ENCODE results near the gene RAB18. TPM values are rescaled to one million over a fixed set of nuclear protein-coding genes. Genes with fewer than 3 reads are reported as not detected.

Gene RAB18
- total and polyA plus RNA-seq, 2 of the 8 experiments (the other 6 are each of a cell fraction or from before 2014, with no cell fraction given), result 14.7 to 69.7 TPM

DNA sequence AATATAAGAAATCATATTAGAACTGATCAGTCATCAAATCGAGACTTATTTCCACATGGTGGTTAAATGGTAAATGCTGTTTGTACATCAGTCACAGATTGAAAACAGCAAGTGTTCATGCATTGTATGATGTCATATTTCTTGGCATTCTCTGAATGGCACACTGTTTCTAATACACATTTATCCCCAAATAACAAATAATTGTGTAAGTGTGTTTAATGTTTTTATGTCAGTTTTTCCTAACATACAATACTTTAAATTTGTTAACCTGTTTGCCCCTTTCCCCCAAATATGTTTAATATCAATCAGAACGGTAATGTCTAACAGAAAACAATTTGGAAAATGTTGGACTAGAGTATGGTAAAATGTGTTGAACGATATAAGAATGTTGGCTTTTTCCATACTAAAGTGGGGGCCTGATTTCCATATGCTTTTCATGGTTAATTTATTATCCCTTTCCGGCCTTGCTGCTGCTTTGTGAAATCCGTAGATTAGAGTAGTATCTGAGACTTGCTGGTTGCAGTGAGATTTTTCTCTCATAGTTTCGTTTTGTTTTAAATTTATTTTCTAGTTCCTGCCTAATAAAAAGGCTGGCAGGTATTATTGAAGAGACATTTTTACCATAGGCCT lies 23.7 kb downstream of the RAB18 start:
- POLR2A ChIA-PET (ENCODE audit: partially characterized antibody), result no interaction called here
- Histone ChIP-seq H2BK15ac (ENCODE audit: low read length) (no peak overlapping the region), H3K4ac (replicated peaks; ENCODE audit: insufficient read length, low read depth, low read length) (no peak overlapping the region), H3K9me3 (ENCODE audit: insufficient read depth in 2 of 2, low read depth in 1 of 2, low read length in 1 of 2) (no peaks in the 10 kb centered on the region), H3K23ac (ENCODE audit: insufficient read length) (no peak overlapping the region), H2BK12ac (ENCODE audit: low read depth, low read length) (no peak overlapping the region), H2BK120ac (replicated peaks; ENCODE audit: low read depth, low read length) (no peak overlapping the region), H3K27me3 (replicated peaks in 1 of 4; ENCODE audit: control insufficient read depth in 3 of 4, extremely low read depth in 1 of 4, insufficient read depth in 3 of 4, low read length in 3 of 4) (no peaks in the 10 kb centered on the region), H2AFZ (ENCODE audit: low read length) (no peak overlapping the region), H2BK5ac (ENCODE audit: low read depth, low read length) (no peak overlapping the region), H4K91ac (replicated peaks; ENCODE audit: insufficient read length, low read length) (no peak overlapping the region), H3K4me3 (ENCODE audit: extremely low read depth in 1 of 4, insufficient read depth in 2 of 4, low read depth in 3 of 4, low read length in 4 of 4) (no peak overlapping the region), H3K4me2 (ENCODE audit: insufficient read depth in 1 of 2, low read depth in 2 of 2, low read length in 2 of 2) (no peak overlapping the region), H4K20me1 (replicated peaks in 1 of 2; ENCODE audit: control insufficient read depth in 1 of 2, insufficient read depth in 2 of 2, low read length in 2 of 2) (no peaks in the 10 kb centered on the region), H3K14ac (ENCODE audit: insufficient read length) (no peak overlapping the region), H4K8ac (ENCODE audit: extremely low read depth, insufficient read depth, low read length) (no peak overlapping the region), H2AK5ac (ENCODE audit: low read depth, low read length) (no peak overlapping the region), H3K23me2 (ENCODE audit: low read depth, low read length) (no peaks in the 10 kb centered on the region), H4K5ac (ENCODE audit: insufficient read length, low read depth, low read length) (no peak overlapping the region), H3K18ac (ENCODE audit: extremely low read depth, low read length) (no peak overlapping the region), H3K56ac (replicated peaks; ENCODE audit: insufficient read length, low read depth, low read length) (no peak overlapping the region), H3K4me1 (replicated peaks in 1 of 4; ENCODE audit: control insufficient read depth in 3 of 4, insufficient read depth in 4 of 4, low read length in 3 of 4) (peaks cover 0 to 3% (median 0%) of the 10 kb centered on the region in 4 experiments; a peak in 1 of 7 replicates), H3K79me1 (ENCODE audit: low read depth, low read length) (no peaks in the 10 kb centered on the region; the same call in 1 of the 2 replicates), H3K79me2 (ENCODE audit: control insufficient read depth in 1 of 2, insufficient read depth in 2 of 2, low read length in 2 of 2) (peaks cover 0 to 15% of the 10 kb centered on the region in 2 experiments; a peak in 1 of 4 replicates), H3K36me3 (ENCODE audit: control insufficient read depth in 2 of 4, insufficient read depth in 4 of 4, low read length in 3 of 4) (no peaks in the 10 kb centered on the region), H3K27ac (ENCODE audit: low read depth, low read length) (no peak overlapping the region), H2BK20ac (ENCODE audit: low read length) (no peak overlapping the region), H3K9ac (replicated peaks in 1 of 4; ENCODE audit: extremely low read depth in 1 of 4, low read depth in 3 of 4, low read length in 3 of 4) (no peak overlapping the region)
- no peak for FAIRE-seq
- DNase-seq (ENCODE audit: low read depth in 1 of 2, low spot score in 2 of 2), result no peak
- TF ChIP-seq GTF2F1 (IDR thresholded peaks at IDR 0.05; ENCODE audit: borderline replicate concordance, low read depth, low read length) (no peak), CTBP2 (IDR thresholded peaks at IDR 0.05; ENCODE audit: borderline replicate concordance, insufficient read depth, insufficient read length, low read length) (no peak), NRF1 (IDR thresholded peaks at IDR 0.05; ENCODE audit: low read depth, low read length) (no peak), FOSL1 (IDR thresholded peaks at IDR 0.05; ENCODE audit: insufficient read depth, low read depth, low read length) (no peak), EP300 (IDR thresholded peaks at IDR 0.05; ENCODE audit: borderline replicate concordance in 1 of 2, low read depth in 2 of 2, low read length in 2 of 2) (no peak), PHF8 (conservative IDR thresholded peaks at IDR 0.05; ENCODE audit: low read depth, low read length) (no peak), CBX8 (IDR thresholded peaks at IDR 0.05; ENCODE audit: borderline replicate concordance, low read depth, low read length) (no peak)
- CTCF ChIA-PET (ENCODE audit: partially characterized antibody), result interaction anchor here (1.3 kb wide), 1 partner anchor 14 kb away, joined by 3 read pairs; no protein-coding TSS in a partner anchor
- WGBS, 2 experiments (ENCODE audit: extremely low coverage in 1 of 2, insufficient coverage in 1 of 2, insufficient read length in 1 of 2, insufficient replicate concordance in 2 of 2, low coverage in 1 of 2, low lambda C conversion rate in 2 of 2, missing lambda C conversion rate in 1 of 2), result 89% methylated on average over 6 of the region's 6 CpGs; no CpG with 5 or more reads in 1 of the 2 experiments
